H1 (cell line): ENCODE data around the gene RGS11. TPM values are rescaled to one million over a fixed set of nuclear protein-coding genes. Genes with fewer than 3 reads are reported as not detected.

Source experiments
- EP300 ChIP-seq, 2 experiments: IDR thresholded peaks; 1 replicate in 1 of 2; 2 replicates in 1 of 2; pipeline ENCODE4 v1.6.1; 2011 to 2012; ENCODE audit warnings: low read depth in 2 of 2, low read length in 2 of 2, mild to moderate bottlenecking in 2 of 2, borderline replicate concordance in 1 of 2, inconsistent platforms in 1 of 2, moderate library complexity in 1 of 2
- JUN ChIP-seq: IDR thresholded peaks from 2 replicates; pipeline ENCODE4 v1.6.1; 2011; ENCODE audit warnings: low read depth, mild to moderate bottlenecking, improper control_type of control experiment, low read length
- JUND ChIP-seq: IDR thresholded peaks from 2 replicates; pipeline ENCODE4 v1.6.1; 2011; ENCODE audit warnings: mild to moderate bottlenecking, improper control_type of control experiment, low read length
- RBBP5 ChIP-seq: IDR thresholded peaks from 2 replicates; pipeline ENCODE4 v1.7.1; 2012; ENCODE audit warnings: low read depth, mild to moderate bottlenecking, inconsistent platforms, low read length, moderate library complexity, borderline replicate concordance
- polyA plus RNA-seq, 7 experiments: library from polyadenylated mRNA; depleted of rRNA in 3 of 7; stranded (reverse) in 5 of 7; unstranded in 2 of 7; fragments of >200 nt in 5 of 7; fragments of 200-250 nt in 2 of 7; gene quantifications; 1 replicate in 5 of 7; 2 replicates in 1 of 7; 4 replicates in 1 of 7; pipeline versions ENCODE4 v1.2.1 to v1.2.3, GENCODE V29; 2011 to 2013; ENCODE audit warnings: missing spikeins in 2 of 7, mixed read lengths in 2 of 7
- total RNA-seq: library from RNA; stranded (reverse); fragmentation: NEBNext Ultra II Directional; extraction: Animal tissue kit (Norgen Biotek cat#: 25700); gene quantifications from 2 replicates; pipeline ENCODE4 v1.2.1, GENCODE V29; 2021

The RGS11 gene
- total and polyA plus RNA-seq, 2 of the 8 experiments (the other 6 are each of a cell fraction or from before 2014, with no cell fraction given): 0.84 to 1.2 TPM

DNA sequence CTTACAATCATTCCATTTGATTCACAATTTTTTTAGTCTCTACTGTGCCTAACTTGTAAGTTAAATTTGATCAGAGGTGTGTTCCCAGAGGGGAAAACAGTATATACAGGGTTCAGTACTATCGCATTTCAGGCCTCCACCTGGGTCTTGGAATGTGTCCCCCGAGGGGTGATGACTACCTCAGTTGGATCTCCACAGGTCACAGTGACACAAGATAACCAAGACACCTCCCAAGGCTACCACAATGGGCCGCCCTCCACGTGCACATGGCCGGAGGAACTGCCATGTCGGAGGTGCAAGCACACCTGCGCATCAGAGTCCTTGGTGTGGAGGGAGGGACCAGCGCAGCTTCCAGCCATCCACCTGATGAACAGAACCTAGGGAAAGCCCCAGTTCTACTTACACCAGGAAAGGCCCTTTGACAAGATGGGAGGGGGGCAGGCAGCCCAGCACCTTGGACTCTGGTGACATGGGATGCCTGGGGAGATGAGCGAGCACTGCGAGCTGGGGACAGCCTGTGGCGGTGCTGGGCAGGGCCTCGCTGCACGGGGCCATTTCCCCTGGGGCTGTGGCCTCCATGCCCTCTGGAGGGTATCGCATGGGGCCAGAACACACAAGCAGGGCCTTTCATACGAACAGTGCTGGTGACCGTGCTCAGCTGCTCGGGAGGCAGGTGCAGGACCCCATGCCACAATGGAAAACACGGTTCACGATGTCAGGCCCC, 41.2 kb upstream of the RGS11 start (continued):
- TF ChIP-seq JUND (no peak), EP300 (IDR thresholded peaks at IDR 0.05; ENCODE audit: borderline replicate concordance in 1 of 2, low read depth in 2 of 2, low read length in 2 of 2) (no peak), RBBP5 (no peak), JUN (no peak)
